DMS 273 (cell line): ENCODE data around the gene KRTAP25-1.
A peak's percentile ranks its signal among the peaks of the same experiment; 100 is the strongest.

Source experiments
- DNase-seq: peaks from one replicate; lab custom pipeline; 2025; ENCODE audit not compliant: unreplicated experiment; lab: John Stamatoyannopoulos, UW

The KRTAP25-1 gene

DNA sequence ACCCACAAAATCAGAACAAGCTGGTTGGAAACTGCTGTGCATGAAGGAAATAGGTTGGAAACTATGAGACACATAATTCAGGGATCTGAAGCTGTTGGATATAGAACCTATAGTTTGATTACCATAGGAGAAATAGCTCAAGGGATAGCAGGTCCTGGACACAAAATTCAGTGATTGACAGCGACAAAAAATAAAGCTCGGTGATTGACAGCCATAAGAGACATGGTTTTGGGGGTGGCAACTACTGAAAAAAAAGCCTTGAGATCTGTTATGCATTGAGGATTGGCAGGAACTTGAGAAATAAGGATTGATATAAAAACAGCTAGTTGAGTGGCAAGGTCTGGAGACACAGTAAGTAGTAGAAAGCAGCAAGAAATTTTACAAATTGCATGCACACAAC is at the start of gene KRTAP25-1:
Gene KRTAP25-1 (minus strand): TSS at position 300 of the 400 bp plus-strand sequence. CDS start 24 bp downstream, at position 276.
- no peak for DNase-seq

GRCh38 chr21:30338717-30339116 is 49.4 kb upstream of the KRTAP25-1 start:
- no peak for DNase-seq

DNA sequence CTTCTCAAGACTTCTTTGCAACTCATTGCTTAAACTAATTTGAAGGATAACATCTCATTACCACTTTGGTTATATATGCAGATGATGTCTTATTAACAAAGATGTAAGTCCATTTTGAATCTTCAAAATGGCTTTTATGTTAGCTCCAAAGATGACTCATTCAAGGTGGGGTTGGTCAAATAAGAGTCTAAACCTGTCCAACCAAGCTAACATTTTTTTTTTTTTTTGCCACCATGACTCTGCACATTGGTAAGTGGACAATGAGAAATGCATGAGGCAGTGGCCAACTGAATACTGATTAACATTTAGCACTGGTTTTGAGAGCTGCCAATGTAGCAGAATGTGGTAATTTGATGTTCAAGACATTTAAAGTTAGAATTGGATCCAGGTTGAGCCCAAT is 48.5 kb upstream of the KRTAP25-1 start:
- DNase-seq = no peak

DNA sequence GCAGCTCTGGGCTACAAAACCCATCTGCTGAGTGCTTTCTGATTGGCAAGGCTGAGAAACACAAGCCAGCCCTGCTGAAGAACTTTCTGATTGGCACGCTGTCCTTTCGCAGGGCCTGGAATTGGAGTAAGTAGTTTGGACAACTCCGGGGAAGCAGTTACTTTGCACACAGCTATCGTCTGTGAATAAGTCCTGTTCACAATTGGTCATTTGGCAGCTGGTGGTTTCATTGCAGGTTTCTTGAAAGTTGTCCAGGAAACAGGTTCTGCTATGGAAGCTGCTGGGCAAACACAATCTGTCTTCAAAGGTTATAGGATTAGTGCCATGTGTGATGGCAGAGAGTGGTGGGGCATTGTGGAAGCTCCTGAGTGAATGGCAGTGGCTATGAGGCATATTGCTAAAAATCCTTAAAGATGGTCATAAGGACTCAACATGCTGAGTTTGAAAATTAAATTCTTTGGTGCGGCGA is 48.0 kb upstream of the KRTAP25-1 start, which contains the start of gene KRTAP27-1:
Gene KRTAP27-1 (minus strand): TSS at position 419 of the 469 bp plus-strand sequence. CDS start 26 bp downstream, at position 393.
- DNase-seq = no peak

DNA sequence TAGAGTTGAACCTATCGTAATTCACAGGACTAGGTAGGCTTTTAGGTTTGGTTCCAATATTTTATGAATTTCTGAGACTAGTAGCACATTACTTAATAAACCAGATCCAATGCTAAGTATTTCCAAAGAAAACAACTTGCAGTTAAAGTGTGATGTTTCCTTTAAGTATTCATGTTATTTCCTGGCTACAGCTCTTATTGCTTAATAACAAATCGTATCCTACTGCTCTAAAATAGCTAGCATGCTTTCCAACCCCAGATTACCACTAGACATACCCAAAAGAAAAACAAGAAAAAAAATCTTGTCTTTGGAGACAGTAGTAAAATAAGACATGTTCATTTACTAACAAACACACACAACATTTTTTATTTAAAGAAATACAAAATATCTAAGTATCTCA is 47.3 kb upstream of the KRTAP25-1 start:
- no peak for DNase-seq

GRCh38 chr21:30333736-30334135 is 44.4 kb upstream of the KRTAP25-1 start:
- no peak for DNase-seq

- DNase-seq = no peak
Measured at GRCh38 chr21:30332681-30333080, 43.4 kb upstream of the KRTAP25-1 start.

GRCh38 chr21:30329203-30329875 is 40.0 kb upstream of the KRTAP25-1 start:
- DNase-seq = no peak

GRCh38 chr21:30326390-30326789 is 37.1 kb upstream of the KRTAP25-1 start:
- no peak for DNase-seq

DNA sequence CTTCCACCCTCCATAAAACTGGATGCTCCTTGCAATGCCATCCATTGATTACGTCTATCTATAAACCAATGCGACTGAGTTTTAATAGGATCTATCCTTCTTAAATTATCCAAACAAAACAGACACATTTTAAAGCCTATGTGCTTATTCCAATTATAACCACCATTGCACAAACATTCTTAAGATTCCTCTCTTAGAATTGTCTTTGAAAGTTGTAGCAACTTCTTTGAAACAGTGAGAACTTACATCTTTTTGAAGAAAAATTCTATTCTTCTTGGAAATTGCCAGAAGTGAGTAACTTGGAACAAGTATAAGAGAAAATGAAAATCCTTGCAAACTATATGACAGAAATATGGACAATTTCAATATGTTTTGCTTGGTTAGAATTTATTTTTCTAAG is 30.9 kb upstream of the KRTAP25-1 start, which contains the start of gene KRTAP26-1:
Gene KRTAP26-1 (minus strand): TSS at position 101 of the 400 bp plus-strand sequence. CDS start 280 bp downstream, outside the sequence.
- no peak for DNase-seq

GRCh38 chr21:30315701-30316100 is 26.4 kb upstream of the KRTAP25-1 start:
- DNase-seq = no peak

DNA sequence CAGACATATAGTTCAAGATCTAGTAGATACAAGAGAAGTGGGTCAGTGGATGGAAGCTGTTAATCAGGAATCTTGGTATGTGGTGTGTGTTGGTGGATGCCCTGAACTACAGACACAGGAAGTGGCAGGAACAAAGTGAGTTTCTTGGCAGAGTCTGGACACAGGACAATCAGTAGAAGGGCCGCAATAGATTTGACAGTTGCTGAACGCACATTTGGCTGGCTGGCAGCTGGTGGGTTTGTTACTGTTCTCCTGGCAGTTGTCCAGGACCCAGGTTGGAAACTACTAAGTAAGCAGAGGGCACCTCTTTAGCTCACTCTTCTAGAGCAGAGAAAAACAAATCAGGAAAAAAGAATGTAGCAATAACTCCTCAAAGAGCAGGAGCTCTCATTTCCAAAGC is 17.6 kb upstream of the KRTAP25-1 start:
- DNase-seq = peak; percentile 4

- DNase-seq = no peak
Measured at GRCh38 chr21:30305136-30305535, 15.8 kb upstream of the KRTAP25-1 start.

- DNase-seq = no peak
Measured at GRCh38 chr21:30282850-30283249, 6.5 kb downstream of the KRTAP25-1 start, which contains the start of gene KRTAP24-1. Gene KRTAP24-1 (minus strand): TSS chr21:30282950. CDS start chr21:30282932, 18 bp downstream.

DNA sequence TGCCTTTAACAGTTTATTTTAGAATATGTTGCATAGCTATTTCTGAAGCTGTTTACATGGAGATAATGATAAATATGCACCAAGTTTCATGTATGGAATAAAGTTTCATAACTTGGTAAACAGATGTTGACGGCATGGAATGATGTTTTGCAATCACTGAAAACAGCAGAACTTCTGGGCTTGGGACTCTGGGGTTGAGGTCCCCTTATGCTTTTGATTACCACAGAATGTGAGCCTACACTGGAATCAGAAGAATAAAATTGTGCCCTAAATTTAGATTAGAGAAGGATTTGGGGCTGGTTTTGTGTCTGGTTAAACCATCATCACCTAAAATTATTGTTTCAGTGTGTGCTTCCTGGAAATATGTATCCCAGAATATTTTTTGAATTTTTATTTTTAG is 17.7 kb downstream of the KRTAP25-1 start:
- DNase-seq = no peak

GRCh38 chr21:30271156-30271555 is 18.2 kb downstream of the KRTAP25-1 start:
- no peak for DNase-seq

DNA sequence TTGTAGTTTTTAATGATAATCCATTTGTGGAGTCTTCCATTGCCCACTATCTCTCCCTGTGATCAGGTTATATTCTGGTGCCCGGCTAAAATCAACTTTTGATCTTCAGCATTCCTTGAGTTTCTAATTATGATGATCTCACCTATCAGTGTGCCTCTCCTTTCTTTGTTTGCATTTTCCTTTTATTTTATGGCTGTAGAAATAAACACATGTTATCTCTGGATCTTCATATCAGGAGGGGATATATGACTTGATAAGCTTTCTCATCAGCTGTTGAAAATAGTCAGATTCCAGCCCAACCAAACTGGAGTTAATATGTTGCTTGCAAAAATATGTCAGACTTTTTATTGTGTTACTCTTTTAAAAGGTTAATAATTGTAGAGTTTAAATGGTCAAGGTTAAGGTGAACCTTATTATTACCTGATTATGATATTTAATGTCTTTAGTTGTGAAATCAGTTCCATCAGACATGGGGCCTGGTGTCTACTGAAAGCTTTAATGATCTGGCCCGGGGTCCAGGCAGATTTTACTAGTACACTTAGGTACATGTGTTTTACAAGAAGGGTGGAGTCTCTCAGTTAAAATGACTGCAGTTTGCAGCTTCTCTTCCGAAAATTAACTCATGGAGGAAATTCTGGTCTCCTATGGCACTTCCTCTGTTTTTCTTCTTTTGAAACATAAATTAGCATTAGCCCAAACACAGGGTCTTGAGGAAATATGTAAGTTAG is 19.3 kb downstream of the KRTAP25-1 start:
- DNase-seq = no peak

DNA sequence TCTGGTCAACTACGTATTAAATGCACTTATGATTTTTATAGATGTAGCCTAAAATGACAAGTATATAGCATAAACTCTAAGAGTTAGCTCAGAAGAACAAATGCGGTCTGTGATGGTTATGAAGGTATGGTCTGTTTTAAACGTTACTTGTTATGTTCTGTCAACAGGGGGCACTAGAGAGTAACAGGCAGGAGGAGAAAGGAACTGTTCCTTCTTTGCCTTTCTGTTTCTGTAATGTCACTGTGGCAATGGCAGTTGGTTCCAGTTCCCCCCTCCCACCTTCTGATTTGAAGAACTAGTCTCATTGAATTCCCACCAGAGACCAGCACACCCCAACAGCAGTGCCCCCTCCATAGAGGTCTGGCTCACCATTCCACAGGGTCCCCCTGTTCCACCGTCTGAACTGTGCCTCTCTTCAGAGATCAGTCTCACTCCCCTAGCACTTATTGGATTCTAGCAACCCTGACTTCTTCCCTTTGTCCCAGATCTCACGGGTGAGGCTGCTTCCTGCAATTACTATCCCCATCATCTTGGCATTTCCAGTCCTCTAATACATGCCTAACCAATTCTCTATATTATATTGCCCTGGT is 20.6 kb downstream of the KRTAP25-1 start:
- DNase-seq = peak; percentile 27

DNA sequence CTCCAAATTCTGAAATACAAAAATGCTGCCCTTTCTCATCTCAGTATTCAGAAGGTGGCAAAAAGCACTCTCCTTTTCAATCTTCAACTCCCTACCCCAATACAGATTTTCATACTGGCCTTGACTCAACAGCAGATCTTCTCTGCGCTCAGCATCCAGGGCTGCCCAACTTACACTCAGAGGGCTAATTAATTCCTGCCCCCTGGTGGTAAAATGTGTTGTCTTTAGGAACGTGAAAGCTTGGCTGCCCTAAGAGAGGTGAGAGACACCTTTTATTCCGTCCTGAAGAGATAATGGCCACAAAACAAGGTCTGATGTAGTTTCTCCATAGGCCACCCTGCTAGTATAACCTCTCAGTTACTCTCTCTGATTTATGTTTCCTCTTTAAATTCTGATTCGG is 31.5 kb downstream of the KRTAP25-1 start:
- DNase-seq = peak; percentile 36

- DNase-seq = no peak
Measured at GRCh38 chr21:30256100-30256499, 33.2 kb downstream of the KRTAP25-1 start.

GRCh38 chr21:30255679-30256078 is 33.6 kb downstream of the KRTAP25-1 start:
- DNase-seq = no peak

GRCh38 chr21:30251781-30252180 is 37.5 kb downstream of the KRTAP25-1 start:
- DNase-seq = no peak
